Mesenchymal stem cell (in vitro differentiated cells and primary cell): ENCODE data around the gene TTC27.

Source experiments
- DNase-seq: peaks from one replicate; pipeline ENCODE4 v3.0.0-alpha.2; 2013
- H2AFZ ChIP-seq: one replicate; pipeline ENCODE4 v1.6.1; 2013; ENCODE audit warnings: low read depth, mild to moderate bottlenecking, control low read depth, inconsistent platforms, low read length, moderate library complexity
- H2AK5ac ChIP-seq: 2 replicates; pipeline ENCODE4 v1.6.1; 2013; ENCODE audit warnings: low read length, moderate library complexity, mild to moderate bottlenecking, inconsistent platforms; ENCODE audit not compliant: severe bottlenecking
- H2BK120ac ChIP-seq: one replicate; pipeline ENCODE4 v1.6.1; 2013; ENCODE audit warnings: low read depth, mild to moderate bottlenecking, inconsistent platforms, low read length, moderate library complexity
- H2BK12ac ChIP-seq, 2 experiments: one replicate each; pipeline ENCODE4 v1.6.1; 2013; ENCODE audit warnings: inconsistent platforms in 2 of 2, low read length in 2 of 2, mild to moderate bottlenecking in 2 of 2, moderate library complexity in 2 of 2, control low read depth in 1 of 2
- H2BK15ac ChIP-seq: one replicate; pipeline ENCODE4 v1.6.1; 2013; ENCODE audit warnings: mild to moderate bottlenecking, low read depth, inconsistent platforms; ENCODE audit not compliant: poor library complexity, severe bottlenecking
- H2BK5ac ChIP-seq: 2 replicates; pipeline ENCODE4 v1.6.1; 2013; ENCODE audit warnings: low read depth, mild to moderate bottlenecking, low read length, control low read depth, inconsistent platforms; ENCODE audit not compliant: poor library complexity, severe bottlenecking
- H3K14ac ChIP-seq, 2 experiments: one replicate each; pipeline ENCODE4 v1.6.1; 2013; ENCODE audit warnings: inconsistent platforms in 2 of 2, low read length in 2 of 2, control low read depth in 1 of 2, mild to moderate bottlenecking in 1 of 2, moderate library complexity in 1 of 2
- H3K18ac ChIP-seq, 2 experiments: one replicate each; pipeline ENCODE4 v1.6.1; 2013; ENCODE audit warnings: inconsistent platforms in 2 of 2, low read length in 2 of 2, control low read depth in 1 of 2, low read depth in 1 of 2, mild to moderate bottlenecking in 1 of 2
- H3K23ac ChIP-seq, 2 experiments: one replicate each; pipeline ENCODE4 v1.6.1; 2013; ENCODE audit warnings: inconsistent platforms in 2 of 2, low read length in 2 of 2, mild to moderate bottlenecking in 2 of 2, moderate library complexity in 2 of 2, control low read depth in 1 of 2
- H3K27ac ChIP-seq: 2 replicates; pipeline ENCODE4 v1.5.1; 2013; ENCODE audit warnings: mild to moderate bottlenecking, moderate library complexity, low read length, control low read depth, inconsistent platforms; ENCODE audit not compliant: poor library complexity, severe bottlenecking
- H3K27me3 ChIP-seq, 2 experiments: 2 replicates each; pipeline versions ENCODE4 v1.6.1 to v1.7.0; 2013; ENCODE audit warnings: low read length in 2 of 2, mild to moderate bottlenecking in 2 of 2, moderate library complexity in 2 of 2, control low read depth in 1 of 2, inconsistent platforms in 1 of 2; ENCODE audit not compliant: control insufficient read depth in 1 of 2, insufficient read depth in 1 of 2
- H3K36me3 ChIP-seq, 2 experiments: 2 replicates each; pipeline versions ENCODE4 v1.6.1 to v1.7.0; 2013; ENCODE audit warnings: low read length in 2 of 2, control low read depth in 1 of 2, inconsistent platforms in 1 of 2, low read depth in 1 of 2, mild to moderate bottlenecking in 1 of 2; ENCODE audit not compliant: insufficient read depth in 2 of 2, control insufficient read depth in 1 of 2
- H3K4ac ChIP-seq, 2 experiments: one replicate each; pipeline ENCODE4 v1.6.1; 2013; ENCODE audit warnings: inconsistent platforms in 2 of 2, low read length in 2 of 2, mild to moderate bottlenecking in 2 of 2, moderate library complexity in 2 of 2, control low read depth in 1 of 2, low read depth in 1 of 2
- H3K4me1 ChIP-seq: 2 replicates; pipeline ENCODE4 v1.6.1; 2013; ENCODE audit warnings: low read depth, low read length, control low read depth; ENCODE audit not compliant: control insufficient read depth, insufficient read depth
- H3K4me2 ChIP-seq: 2 replicates; pipeline ENCODE4 v1.6.1; 2013; ENCODE audit warnings: low read length, mild to moderate bottlenecking, inconsistent platforms; ENCODE audit not compliant: poor library complexity, severe bottlenecking
- H3K4me3 ChIP-seq, 2 experiments: 2 replicates each; pipeline versions ENCODE4 v1.5.1 to v1.7.0; 2013; ENCODE audit warnings: low read length in 2 of 2, mild to moderate bottlenecking in 2 of 2, control low read depth in 1 of 2, low read depth in 1 of 2; ENCODE audit not compliant: insufficient read depth in 1 of 2
- H3K79me1 ChIP-seq: replicated peaks from 2 replicates; pipeline ENCODE4 v1.6.1; 2013; ENCODE audit warnings: mild to moderate bottlenecking, control low read depth, low read length, inconsistent platforms; ENCODE audit not compliant: poor library complexity, severe bottlenecking
- H3K9ac ChIP-seq: 2 replicates; pipeline ENCODE4 v1.7.0; 2013; ENCODE audit warnings: mild to moderate bottlenecking, low read length, moderate library complexity
- H3K9me3 ChIP-seq: 2 replicates; pipeline ENCODE4 v1.7.0; 2013; ENCODE audit warnings: mild to moderate bottlenecking, low read length; ENCODE audit not compliant: control insufficient read depth
- H4K8ac ChIP-seq: one replicate; pipeline ENCODE4 v1.6.1; 2013; ENCODE audit warnings: inconsistent platforms, mild to moderate bottlenecking, low read length, moderate library complexity
- H4K91ac ChIP-seq: one replicate; pipeline ENCODE4 v1.6.1; 2013; ENCODE audit warnings: mild to moderate bottlenecking, low read length, inconsistent platforms
- WGBS: methylation state at CpG from one replicate; pipeline ENCODE4 v1.1.7; 2013; ENCODE audit warnings: mixed read lengths; 5-methylcytosine and 5-hydroxymethylcytosine counted together

TTC27 gene

GRCh38 chr2:32820088-32820487, 192.2 kb downstream of the TTC27 start:
- Histone ChIP-seq H3K27me3 (no peaks in the 10 kb centered on the region), H3K4me1 (no peaks in the 10 kb centered on the region), H3K9ac (no peak overlapping the region), H2AK5ac (no peak overlapping the region), H4K91ac (no peak overlapping the region), H3K4me2 (no peak overlapping the region), H3K14ac (no peak overlapping the region), H3K4ac (no peak overlapping the region), H3K27ac (no peak overlapping the region), H4K8ac (no peak overlapping the region), H2BK12ac (no peak overlapping the region), H2BK15ac (no peak overlapping the region), H3K9me3 (no peaks in the 10 kb centered on the region), H2BK120ac (no peak overlapping the region), H3K79me1 (no peaks in the 10 kb centered on the region), H2BK5ac (no peak overlapping the region), H3K36me3 (peaks cover 0 to 11% of the 10 kb centered on the region in 2 experiments), H3K18ac (no peak overlapping the region), H3K4me3 (no peak overlapping the region), H3K23ac (no peak overlapping the region), H2AFZ (no peak overlapping the region)
- whole genome bisulfite sequencing, result 100% methylated on average over 3 of the region's 3 CpGs
- no peak for DNase-seq

GRCh38 chr2:32820701-32821100, 192.9 kb downstream of the TTC27 start:
- Histone ChIP-seq H3K14ac (no peak overlapping the region), H2BK12ac (no peak overlapping the region), H4K91ac (no peak overlapping the region), H3K4me3 (no peak overlapping the region), H3K36me3 (peaks cover 0 to 11% of the 10 kb centered on the region in 2 experiments), H2BK120ac (no peak overlapping the region), H2BK15ac (no peak overlapping the region), H2AFZ (no peak overlapping the region), H3K4ac (no peak overlapping the region), H3K27me3 (no peaks in the 10 kb centered on the region), H3K9ac (no peak overlapping the region), H3K9me3 (no peaks in the 10 kb centered on the region), H3K27ac (no peak overlapping the region), H3K4me1 (no peaks in the 10 kb centered on the region), H4K8ac (no peak overlapping the region), H3K4me2 (no peak overlapping the region), H3K79me1 (no peaks in the 10 kb centered on the region), H2AK5ac (no peak overlapping the region), H2BK5ac (no peak overlapping the region), H3K18ac (no peak overlapping the region), H3K23ac (no peak overlapping the region)
- DNase-seq, result no peak
- 80% methylated on average over 1 of the region's 1 CpG for WGBS

GRCh38 chr2:32824070-32824809, 196.4 kb downstream of the TTC27 start:
- H2BK5ac ChIP-seq, result no peak overlapping the region
- no peak for DNase-seq
- H3K4me2 ChIP-seq, result no peak overlapping the region
- H3K27me3 ChIP-seq, result no peaks in the 10 kb centered on the region
- no peak overlapping the region for H2AK5ac ChIP-seq
- H2BK15ac ChIP-seq, result no peak overlapping the region
- H3K4me1 ChIP-seq, result no peaks in the 10 kb centered on the region
- no peak overlapping the region for H3K9ac ChIP-seq
- H4K91ac ChIP-seq, result no peak overlapping the region
- H3K36me3 ChIP-seq, result peaks cover 0 to 4% of the 10 kb centered on the region in 2 experiments
- H2BK12ac ChIP-seq, result no peak overlapping the region
- H3K9me3 ChIP-seq, result peaks cover 3% of the 10 kb centered on the region
- no peak overlapping the region for H3K27ac ChIP-seq
- H3K79me1 ChIP-seq, result no peaks in the 10 kb centered on the region
- no peak overlapping the region for H3K23ac ChIP-seq
- H3K4ac ChIP-seq, result no peak overlapping the region
- no peak overlapping the region for H2BK120ac ChIP-seq
- H3K14ac ChIP-seq, result no peak overlapping the region
- no peak overlapping the region for H3K4me3 ChIP-seq
- 90% methylated on average over 2 of the region's 3 CpGs for whole genome bisulfite sequencing
- no peak overlapping the region for H4K8ac ChIP-seq
- H2AFZ ChIP-seq, result no peak overlapping the region
- no peak overlapping the region for H3K18ac ChIP-seq

- no peak overlapping the region for H4K8ac ChIP-seq
- no peaks in the 10 kb centered on the region for H3K4me1 ChIP-seq
- 82% methylated on average over 6 of the region's 6 CpGs for WGBS
- no peaks in the 10 kb centered on the region for H3K27me3 ChIP-seq
- no peak overlapping the region for H3K9ac ChIP-seq
- no peak overlapping the region for H3K27ac ChIP-seq
- H2AFZ ChIP-seq, result no peak overlapping the region
- H2BK120ac ChIP-seq, result no peak overlapping the region
- H3K4me2 ChIP-seq, result no peak overlapping the region
- H2BK5ac ChIP-seq, result no peak overlapping the region
- no peak overlapping the region for H3K4ac ChIP-seq
- no peaks in the 10 kb centered on the region for H3K79me1 ChIP-seq
- H2BK15ac ChIP-seq, result no peak overlapping the region
- no peak overlapping the region for H4K91ac ChIP-seq
- H3K9me3 ChIP-seq, result peaks cover 7% of the 10 kb centered on the region
- no peak overlapping the region for H2BK12ac ChIP-seq
- no peak overlapping the region for H2AK5ac ChIP-seq
- no peak for DNase-seq
- no peak overlapping the region for H3K14ac ChIP-seq
- no peak overlapping the region for H3K23ac ChIP-seq
- H3K18ac ChIP-seq, result no peak overlapping the region
- peaks cover 0 to 4% of the 10 kb centered on the region in 2 experiments for H3K36me3 ChIP-seq
- no peak overlapping the region for H3K4me3 ChIP-seq
Observed at GRCh38 chr2:32825291-32825712, 197.5 kb downstream of the TTC27 start.
